Measurements from ENCODE around the gene SCRN1.

Gene SCRN1

GRCh38 chr7:30032310-30033125 lies 42.9 kb upstream of the SCRN1 start:
- TF ChIP-seq POLR2AphosphoS5 (IDR thresholded peaks at IDR 0.05; ENCODE audit: low read depth, low read length): no peak
- TF ChIP-seq TAF1 (IDR thresholded peaks at IDR 0.05; ENCODE audit: borderline replicate concordance, insufficient read depth, low read length): no peak
- no peak for TF ChIP-seq FOXP2 (optimal IDR thresholded peaks at IDR 0.05; ENCODE audit: borderline replicate concordance, extremely low read depth, extremely low read length, insufficient read depth)

GRCh38 chr7:30029696-30030095 lies 40.1 kb upstream of the SCRN1 start:
- TF ChIP-seq POLR2AphosphoS5 (IDR thresholded peaks at IDR 0.05; ENCODE audit: low read depth, low read length): no peak
- TF ChIP-seq TAF1 (IDR thresholded peaks at IDR 0.05; ENCODE audit: borderline replicate concordance, insufficient read depth, low read length): no peak
- no peak for TF ChIP-seq REST (IDR thresholded peaks at IDR 0.05; ENCODE audit: insufficient read depth in 1 of 2, low read depth in 2 of 2, low read length in 2 of 2)
- TF ChIP-seq SIN3A (IDR thresholded peaks at IDR 0.05; ENCODE audit: borderline replicate concordance, insufficient read depth, low read length): no peak

GRCh38 chr7:30028749-30029635 lies 39.4 kb upstream of the SCRN1 start:
- no peak for TF ChIP-seq TAF1 (IDR thresholded peaks at IDR 0.05; ENCODE audit: borderline replicate concordance, insufficient read depth, low read length)
- TF ChIP-seq SIN3A (IDR thresholded peaks at IDR 0.05; ENCODE audit: borderline replicate concordance, insufficient read depth, low read length): no peak
- TF ChIP-seq FOXP2 (optimal IDR thresholded peaks at IDR 0.05; ENCODE audit: borderline replicate concordance, extremely low read depth, extremely low read length, insufficient read depth): no peak
- no peak for TF ChIP-seq REST (IDR thresholded peaks at IDR 0.05; ENCODE audit: insufficient read depth in 1 of 2, low read depth in 2 of 2, low read length in 2 of 2)
- no peak for TF ChIP-seq POLR2AphosphoS5 (IDR thresholded peaks at IDR 0.05; ENCODE audit: low read depth, low read length)

- TF ChIP-seq REST (IDR thresholded peaks at IDR 0.05; ENCODE audit: insufficient read depth in 1 of 2, low read depth in 2 of 2, low read length in 2 of 2) (no peak), TAF1 (IDR thresholded peaks at IDR 0.05; ENCODE audit: borderline replicate concordance, insufficient read depth, low read length) (no peak), FOXP2 (optimal IDR thresholded peaks at IDR 0.05; ENCODE audit: borderline replicate concordance, extremely low read depth, extremely low read length, insufficient read depth) (no peak)
Observed at GRCh38 chr7:30028216-30028748, 38.7 kb upstream of the SCRN1 start, which contains the start of gene PLEKHA8. PLEKHA8 (plus strand) TSS chr7:30028412; CDS start chr7:30028763, 351 bp downstream.

DNA sequence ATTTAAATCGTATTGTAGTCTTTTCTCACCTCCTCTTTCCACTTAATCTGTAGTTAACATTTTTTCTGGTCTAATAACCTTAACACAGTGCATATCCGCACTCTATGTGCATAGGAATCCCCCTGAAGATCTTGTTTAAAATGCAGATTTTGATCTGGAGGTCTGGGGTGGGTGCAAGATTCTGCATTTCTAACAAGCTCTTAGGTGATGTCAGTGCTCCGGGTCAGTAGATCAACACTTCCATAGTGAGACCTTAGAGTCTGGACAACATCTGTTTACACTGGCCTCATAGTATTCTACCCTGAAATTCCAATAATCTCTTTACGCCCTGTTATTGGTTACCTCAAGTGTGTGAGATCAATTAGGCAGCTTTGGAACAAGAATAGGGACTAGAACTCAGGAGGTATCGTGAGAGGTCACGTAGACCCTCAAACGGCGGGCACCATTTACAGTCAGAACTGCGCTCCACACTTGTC lies 38.2 kb upstream of the SCRN1 start:
- TF ChIP-seq POLR2AphosphoS5 (IDR thresholded peaks at IDR 0.05; ENCODE audit: low read depth, low read length): no peak
- TF ChIP-seq TAF1 (IDR thresholded peaks at IDR 0.05; ENCODE audit: borderline replicate concordance, insufficient read depth, low read length): no peak
- TF ChIP-seq REST (IDR thresholded peaks at IDR 0.05; ENCODE audit: insufficient read depth in 1 of 2, low read depth in 2 of 2, low read length in 2 of 2): no peak
- TF ChIP-seq SIN3A (IDR thresholded peaks at IDR 0.05; ENCODE audit: borderline replicate concordance, insufficient read depth, low read length): no peak
- TF ChIP-seq FOXP2 (optimal IDR thresholded peaks at IDR 0.05; ENCODE audit: borderline replicate concordance, extremely low read depth, extremely low read length, insufficient read depth): no peak
